ENCODE measurements around the gene HAUS7.

Gene HAUS7

GRCh38 chrX:153500676-153501280, 30.4 kb upstream of the HAUS7 start:
- no peak for TF ChIP-seq ZFP3 (CRISPR knock-in tag; IDR thresholded peaks at IDR 0.05)
- no peak for TF ChIP-seq POU6F1 (CRISPR knock-in tag; IDR thresholded peaks at IDR 0.05; ENCODE audit: borderline replicate concordance, low read depth)
- TF ChIP-seq TCF4 (CRISPR knock-in tag; IDR thresholded peaks at IDR 0.05; ENCODE audit: borderline replicate concordance): no peak
- TF ChIP-seq ISL1 (CRISPR knock-in tag; IDR thresholded peaks at IDR 0.05): no peak
- no peak for TF ChIP-seq ZNF8 (CRISPR knock-in tag; IDR thresholded peaks at IDR 0.05)
- no peak for TF ChIP-seq CREB5 (CRISPR knock-in tag; IDR thresholded peaks at IDR 0.05; ENCODE audit: low read depth)
- TF ChIP-seq BACH2 (CRISPR knock-in tag; IDR thresholded peaks at IDR 0.05; ENCODE audit: borderline replicate concordance): no peak
- no peak for TF ChIP-seq ARNTL (CRISPR knock-in tag; IDR thresholded peaks at IDR 0.05; ENCODE audit: borderline replicate concordance, low read depth)
- TF ChIP-seq, protein P1, sequence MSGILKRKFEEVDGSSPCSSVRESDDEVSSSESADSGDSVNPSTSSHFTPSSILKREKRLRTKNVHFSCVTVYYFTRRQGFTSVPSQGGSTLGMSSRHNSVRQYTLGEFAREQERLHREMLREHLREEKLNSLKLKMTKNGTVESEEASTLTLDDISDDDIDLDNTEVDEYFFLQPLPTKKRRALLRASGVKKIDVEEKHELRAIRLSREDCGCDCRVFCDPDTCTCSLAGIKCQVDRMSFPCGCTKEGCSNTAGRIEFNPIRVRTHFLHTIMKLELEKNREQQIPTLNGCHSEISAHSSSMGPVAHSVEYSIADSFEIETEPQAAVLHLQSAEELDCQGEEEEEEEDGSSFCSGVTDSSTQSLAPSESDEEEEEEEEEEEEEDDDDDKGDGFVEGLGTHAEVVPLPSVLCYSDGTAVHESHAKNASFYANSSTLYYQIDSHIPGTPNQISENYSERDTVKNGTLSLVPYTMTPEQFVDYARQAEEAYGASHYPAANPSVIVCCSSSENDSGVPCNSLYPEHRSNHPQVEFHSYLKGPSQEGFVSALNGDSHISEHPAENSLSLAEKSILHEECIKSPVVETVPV (CRISPR knock-in tag; IDR thresholded peaks at IDR 0.05): no peak
- no peak for TF ChIP-seq GLIS3 (CRISPR knock-in tag; IDR thresholded peaks at IDR 0.05)
- TF ChIP-seq RARB (CRISPR knock-in tag; IDR thresholded peaks at IDR 0.05): no peak
- TF ChIP-seq ZNF70 (CRISPR knock-in tag; IDR thresholded peaks at IDR 0.05): no peak
- no peak for TF ChIP-seq CSDC2 (CRISPR knock-in tag; IDR thresholded peaks at IDR 0.05)
- ATAC-seq: no peak

DNA sequence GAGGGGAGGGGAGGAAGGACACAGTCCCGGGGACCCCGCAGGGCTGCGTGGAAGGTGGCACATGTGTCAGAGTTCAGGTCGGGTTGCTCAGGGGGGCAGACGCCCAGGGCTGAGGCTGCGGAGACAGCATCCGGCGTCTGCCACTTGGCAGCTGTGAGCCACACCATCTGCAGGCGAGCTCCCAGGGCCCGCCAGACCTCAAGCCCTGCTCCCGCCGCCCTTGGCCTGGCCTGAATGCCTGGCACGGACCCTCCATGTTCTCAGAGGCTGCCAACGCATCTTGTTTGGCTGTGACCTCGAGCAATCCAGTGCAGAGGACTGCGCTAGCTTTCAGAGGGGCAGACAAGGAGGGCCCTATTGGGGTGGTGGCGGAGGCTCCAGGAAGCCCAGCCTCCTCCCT, 29.5 kb upstream of the HAUS7 start:
- peak; percentile 39 for ATAC-seq
- TF ChIP-seq, protein P2, sequence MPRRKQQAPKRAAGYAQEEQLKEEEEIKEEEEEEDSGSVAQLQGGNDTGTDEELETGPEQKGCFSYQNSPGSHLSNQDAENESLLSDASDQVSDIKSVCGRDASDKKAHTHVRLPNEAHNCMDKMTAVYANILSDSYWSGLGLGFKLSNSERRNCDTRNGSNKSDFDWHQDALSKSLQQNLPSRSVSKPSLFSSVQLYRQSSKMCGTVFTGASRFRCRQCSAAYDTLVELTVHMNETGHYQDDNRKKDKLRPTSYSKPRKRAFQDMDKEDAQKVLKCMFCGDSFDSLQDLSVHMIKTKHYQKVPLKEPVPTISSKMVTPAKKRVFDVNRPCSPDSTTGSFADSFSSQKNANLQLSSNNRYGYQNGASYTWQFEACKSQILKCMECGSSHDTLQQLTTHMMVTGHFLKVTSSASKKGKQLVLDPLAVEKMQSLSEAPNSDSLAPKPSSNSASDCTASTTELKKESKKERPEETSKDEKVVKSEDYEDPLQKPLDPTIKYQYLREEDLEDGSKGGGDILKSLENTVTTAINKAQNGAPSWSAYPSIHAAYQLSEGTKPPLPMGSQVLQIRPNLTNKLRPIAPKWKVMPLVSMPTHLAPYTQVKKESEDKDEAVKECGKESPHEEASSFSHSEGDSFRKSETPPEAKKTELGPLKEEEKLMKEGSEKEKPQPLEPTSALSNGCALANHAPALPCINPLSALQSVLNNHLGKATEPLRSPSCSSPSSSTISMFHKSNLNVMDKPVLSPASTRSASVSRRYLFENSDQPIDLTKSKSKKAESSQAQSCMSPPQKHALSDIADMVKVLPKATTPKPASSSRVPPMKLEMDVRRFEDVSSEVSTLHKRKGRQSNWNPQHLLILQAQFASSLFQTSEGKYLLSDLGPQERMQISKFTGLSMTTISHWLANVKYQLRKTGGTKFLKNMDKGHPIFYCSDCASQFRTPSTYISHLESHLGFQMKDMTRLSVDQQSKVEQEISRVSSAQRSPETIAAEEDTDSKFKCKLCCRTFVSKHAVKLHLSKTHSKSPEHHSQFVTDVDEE (CRISPR knock-in tag; IDR thresholded peaks at IDR 0.05): no peak
- no peak for TF ChIP-seq GLIS3 (CRISPR knock-in tag; IDR thresholded peaks at IDR 0.05)
- TF ChIP-seq PATZ1 (CRISPR knock-in tag; IDR thresholded peaks at IDR 0.05; ENCODE audit: borderline replicate concordance): no peak
- no peak for TF ChIP-seq CREB5 (CRISPR knock-in tag; IDR thresholded peaks at IDR 0.05; ENCODE audit: low read depth)
- TF ChIP-seq ARNTL (CRISPR knock-in tag; IDR thresholded peaks at IDR 0.05; ENCODE audit: borderline replicate concordance, low read depth): no peak
- no peak for TF ChIP-seq CSDC2 (CRISPR knock-in tag; IDR thresholded peaks at IDR 0.05)
- TF ChIP-seq ZNF565 (CRISPR knock-in tag; conservative IDR thresholded peaks at IDR 0.05; ENCODE audit: low read depth): no peak
- no peak for TF ChIP-seq OSR1 (CRISPR knock-in tag; IDR thresholded peaks at IDR 0.05)
- TF ChIP-seq BACH2 (CRISPR knock-in tag; IDR thresholded peaks at IDR 0.05; ENCODE audit: borderline replicate concordance): no peak
- no peak for TF ChIP-seq ZNF70 (CRISPR knock-in tag; IDR thresholded peaks at IDR 0.05)

GRCh38 chrX:153499341-153499740, 29.0 kb upstream of the HAUS7 start:
- ATAC-seq: no peak
- TF ChIP-seq, protein P1 (CRISPR knock-in tag; IDR thresholded peaks at IDR 0.05): no peak
- TF ChIP-seq PPARA (CRISPR knock-in tag; IDR thresholded peaks at IDR 0.05; ENCODE audit: borderline replicate concordance) (no peak), ARNTL (CRISPR knock-in tag; IDR thresholded peaks at IDR 0.05; ENCODE audit: borderline replicate concordance, low read depth) (no peak), RARB (CRISPR knock-in tag; IDR thresholded peaks at IDR 0.05) (no peak)
